Stimulated activated effector memory CD8-positive, alpha-beta T cell treated with anti-CD3 and anti-CD28 coated beads, Interleukin-12 subunit alpha, Interleukin-12 subunit beta, amount 100 ng/mL, for 72 hours (primary cell): Measurements from ENCODE around the gene TNS3.

Experiments
- ATAC-seq: fragments of 150-1000 bp; cut with Tn5 transposase; 2 replicates; pipeline ENCODE4 v1.10.0; 2021
- DNase-seq, 2 donors: peaks; one replicate each; pipeline ENCODE4 v3.0.0; 2021 to 2022; ENCODE audit warnings: low spot score in 2 of 2
- H3K27ac Mint-ChIP-seq: one replicate; pipeline ENCODE4 v1.8.0; 2022; ENCODE audit warnings: mild to moderate bottlenecking, mixed read lengths
- H3K36me3 Mint-ChIP-seq: one replicate; pipeline ENCODE4 v1.8.0; 2022; ENCODE audit warnings: mild to moderate bottlenecking, mixed read lengths
- H3K4me1 Mint-ChIP-seq: one replicate; pipeline ENCODE4 v1.8.0; 2022; ENCODE audit warnings: mixed read lengths
- H3K4me3 Mint-ChIP-seq: one replicate; pipeline ENCODE4 v1.8.0; 2022; ENCODE audit warnings: mild to moderate bottlenecking, mixed read lengths
- H3K9me3 Mint-ChIP-seq: one replicate; pipeline ENCODE4 v1.8.0; 2022; ENCODE audit warnings: mixed read lengths

TNS3 gene

DNA sequence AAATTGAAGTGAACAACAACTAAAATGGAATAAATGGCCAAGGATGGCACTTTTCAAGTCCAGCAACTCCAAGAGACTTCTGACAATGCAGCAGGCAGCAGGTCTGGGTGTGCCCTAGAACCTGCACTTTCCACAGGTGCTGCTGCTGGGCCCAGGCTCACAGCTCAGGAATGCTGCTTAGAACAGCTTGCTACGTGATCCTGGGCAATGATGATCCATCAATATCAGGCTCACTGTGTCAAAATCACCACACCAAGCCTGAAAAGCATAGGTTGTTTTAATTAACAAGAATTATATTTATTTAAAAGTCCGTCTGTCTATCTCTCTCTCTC, 148.4 kb downstream of the TNS3 start:
- Mint-ChIP-seq H3K4me1 (no peaks in the 10 kb centered on the region), H3K9me3 (no peaks in the 10 kb centered on the region), H3K27ac (no peak overlapping the region), H3K4me3 (no peak overlapping the region), H3K36me3 (no peaks in the 10 kb centered on the region)
- DNase-seq (no peak), ATAC-seq (no peak)

DNA sequence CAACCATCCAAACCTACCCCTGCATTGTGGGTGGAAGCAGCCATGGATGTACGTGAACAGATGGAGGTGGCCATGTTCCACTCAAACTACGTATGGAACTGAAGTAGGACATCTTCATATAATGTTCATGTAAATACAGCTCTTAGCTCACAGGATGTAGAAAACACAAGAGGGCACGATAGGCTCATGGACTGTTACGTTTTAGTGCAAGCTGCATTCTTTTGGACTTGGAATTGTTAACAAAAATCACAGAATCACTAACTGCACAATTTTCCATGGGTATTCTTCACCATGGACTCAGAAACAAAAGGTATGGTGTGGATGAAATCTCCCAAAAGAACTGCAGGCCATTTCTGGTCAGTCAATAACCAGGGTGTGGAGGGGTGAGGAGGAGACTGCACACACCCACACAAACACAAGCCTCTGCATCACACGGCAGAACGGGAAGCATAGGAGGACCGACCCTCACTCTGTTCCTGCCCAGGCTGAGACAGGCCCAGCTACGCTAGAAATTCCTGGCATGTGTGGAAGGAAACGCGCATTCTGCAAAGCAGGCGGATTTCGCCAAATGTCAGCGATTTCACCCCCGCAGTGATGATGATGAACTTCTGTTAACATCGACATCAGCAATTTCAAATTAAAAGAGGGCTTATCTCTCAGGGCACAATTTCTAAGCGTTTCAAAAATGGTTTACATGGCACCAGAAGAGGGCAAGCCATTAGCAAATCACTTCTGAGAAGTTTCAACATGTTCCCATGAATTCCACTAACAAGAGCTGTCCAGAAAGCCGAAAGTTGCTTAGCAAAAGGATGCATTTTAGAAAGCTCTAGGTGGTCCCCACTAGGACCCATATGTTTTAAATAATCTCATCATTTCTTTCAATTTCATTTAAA, 149.0 kb downstream of the TNS3 start:
- Mint-ChIP-seq H3K9me3 (no peaks in the 10 kb centered on the region), H3K27ac (no peak overlapping the region), H3K4me3 (no peak overlapping the region), H3K36me3 (no peaks in the 10 kb centered on the region), H3K4me1 (no peaks in the 10 kb centered on the region)
- no peak for ATAC-seq
- no peak for DNase-seq

DNA sequence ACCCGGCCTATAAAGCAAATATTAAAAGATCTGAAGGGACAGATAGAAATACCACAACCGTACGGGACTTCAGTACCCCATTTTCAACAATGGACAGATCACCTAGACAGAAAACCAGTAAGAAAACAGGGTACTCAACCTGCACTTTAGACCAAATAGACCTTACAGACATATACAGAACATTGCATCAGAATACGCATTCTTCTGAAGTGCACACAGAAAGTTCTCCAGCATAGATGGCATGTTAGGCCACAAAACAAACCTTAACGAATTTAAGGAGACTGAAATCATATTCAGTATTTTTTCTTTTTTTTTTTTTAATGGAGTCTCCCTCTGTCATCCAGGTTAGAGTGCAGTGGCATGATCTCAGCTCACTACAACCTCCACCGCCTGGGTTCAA, 151.5 kb downstream of the TNS3 start:
- no peaks in the 10 kb centered on the region for H3K36me3 Mint-ChIP-seq
- no peaks in the 10 kb centered on the region for H3K4me1 Mint-ChIP-seq
- H3K27ac Mint-ChIP-seq: no peak overlapping the region
- H3K4me3 Mint-ChIP-seq: no peak overlapping the region
- no peak for ATAC-seq
- DNase-seq: no peak
- no peaks in the 10 kb centered on the region for H3K9me3 Mint-ChIP-seq

DNA sequence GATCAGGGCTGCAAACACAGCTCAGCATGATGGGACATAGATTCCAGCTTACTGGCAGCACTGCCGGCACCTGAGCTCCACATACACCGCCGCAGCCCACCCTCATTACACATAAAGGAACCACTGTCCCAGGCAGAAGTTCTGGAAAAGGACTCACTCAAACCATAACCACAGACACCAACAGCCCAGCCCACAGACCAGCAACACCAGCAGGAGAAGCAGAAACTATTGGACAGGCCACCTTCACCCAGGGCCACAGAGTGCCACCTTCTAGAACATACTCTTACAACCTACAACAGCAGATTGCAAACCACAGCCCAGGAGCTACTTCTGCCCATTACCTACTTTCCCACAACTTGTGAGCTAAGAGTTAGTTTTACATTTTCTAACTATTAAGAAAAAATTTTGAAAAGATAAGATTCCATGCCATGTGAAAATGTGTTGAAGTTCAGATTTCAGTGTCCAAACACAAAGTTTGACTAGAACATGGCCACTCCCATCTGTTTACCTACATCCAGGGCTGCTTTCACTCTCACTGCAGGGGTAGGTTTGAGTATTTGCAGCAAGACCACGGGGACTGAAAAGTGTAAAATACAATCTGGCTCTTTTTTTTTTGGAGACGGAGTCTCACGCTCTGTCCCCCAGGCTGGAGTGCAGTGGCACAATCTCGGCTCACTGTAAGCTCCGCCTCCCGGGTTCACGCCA, 153.0 kb downstream of the TNS3 start:
- Mint-ChIP-seq H3K4me3 (no peak overlapping the region), H3K36me3 (no peaks in the 10 kb centered on the region), H3K27ac (no peak overlapping the region), H3K4me1 (no peaks in the 10 kb centered on the region), H3K9me3 (no peaks in the 10 kb centered on the region)
- DNase-seq: no peak
- ATAC-seq: no peak

DNA sequence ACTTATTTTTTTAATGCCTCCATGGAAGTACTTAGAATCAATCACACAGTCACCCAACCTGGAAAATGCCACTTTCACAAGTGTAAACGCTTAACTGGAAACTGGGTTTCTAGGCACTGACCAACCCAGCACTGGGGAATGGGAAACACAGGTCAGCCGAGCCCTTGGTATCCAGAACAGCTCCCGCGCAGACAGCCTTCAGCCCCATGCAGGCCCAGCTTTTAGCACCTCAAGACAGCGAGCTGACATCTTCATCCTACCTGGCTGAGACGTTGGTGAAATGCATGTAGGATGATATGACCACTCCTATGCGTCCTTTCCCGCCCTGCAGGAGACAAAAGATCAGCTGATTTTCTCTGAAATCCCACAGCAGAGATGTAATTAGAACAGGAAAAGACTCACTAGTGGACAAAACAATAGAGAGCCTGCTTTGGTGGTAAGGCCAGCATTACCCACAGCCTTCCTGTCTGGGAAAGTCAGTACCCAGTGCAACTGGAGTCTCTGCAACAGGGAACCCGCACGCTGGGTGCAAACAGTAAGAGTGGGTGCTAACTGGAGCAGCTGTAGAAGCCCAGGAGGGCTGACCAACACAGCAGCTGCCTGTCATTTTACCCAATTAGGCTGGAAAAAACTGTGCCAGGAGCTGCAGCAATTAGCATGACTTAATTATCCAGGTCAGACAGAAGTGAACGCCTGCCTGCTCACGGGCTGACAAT, 153.7 kb downstream of the TNS3 start:
- Mint-ChIP-seq H3K36me3 (no peaks in the 10 kb centered on the region), H3K4me3 (no peak overlapping the region), H3K27ac (no peak overlapping the region), H3K9me3 (no peaks in the 10 kb centered on the region), H3K4me1 (no peaks in the 10 kb centered on the region)
- DNase-seq (no peak), ATAC-seq (no peak)

DNA sequence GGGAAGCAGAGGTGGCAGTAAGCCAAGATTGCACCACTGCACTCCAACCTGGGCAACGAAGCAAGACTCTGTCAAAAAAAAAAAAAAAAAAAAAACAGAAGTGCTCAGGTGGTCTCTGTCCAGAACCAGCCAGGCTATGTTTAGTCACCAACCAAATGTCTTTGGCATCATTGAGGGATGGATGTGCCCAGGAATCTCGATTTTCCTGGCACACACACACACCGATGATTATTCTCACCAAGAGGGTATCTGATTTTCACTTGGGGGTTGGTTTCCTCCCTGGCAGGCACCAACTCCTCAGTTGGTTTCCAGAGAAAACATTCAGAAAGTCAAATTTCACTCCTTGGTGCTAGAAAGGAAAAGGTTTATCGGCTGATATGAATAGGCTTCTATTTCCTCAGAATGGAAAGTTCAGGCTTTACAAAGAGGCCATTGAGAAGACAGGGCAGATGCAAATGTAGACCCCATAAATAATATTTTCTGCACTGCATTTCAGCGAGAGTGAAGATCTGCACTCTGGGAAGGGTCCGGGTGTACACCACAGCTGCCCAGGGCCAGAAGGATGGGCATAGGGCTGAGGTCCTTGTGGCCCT, 154.8 kb downstream of the TNS3 start:
- no peaks in the 10 kb centered on the region for H3K4me1 Mint-ChIP-seq
- no peaks in the 10 kb centered on the region for H3K9me3 Mint-ChIP-seq
- ATAC-seq (no peak), DNase-seq (no peak)
- H3K4me3 Mint-ChIP-seq: no peak overlapping the region
- no peak overlapping the region for H3K27ac Mint-ChIP-seq
- no peaks in the 10 kb centered on the region for H3K36me3 Mint-ChIP-seq

DNA sequence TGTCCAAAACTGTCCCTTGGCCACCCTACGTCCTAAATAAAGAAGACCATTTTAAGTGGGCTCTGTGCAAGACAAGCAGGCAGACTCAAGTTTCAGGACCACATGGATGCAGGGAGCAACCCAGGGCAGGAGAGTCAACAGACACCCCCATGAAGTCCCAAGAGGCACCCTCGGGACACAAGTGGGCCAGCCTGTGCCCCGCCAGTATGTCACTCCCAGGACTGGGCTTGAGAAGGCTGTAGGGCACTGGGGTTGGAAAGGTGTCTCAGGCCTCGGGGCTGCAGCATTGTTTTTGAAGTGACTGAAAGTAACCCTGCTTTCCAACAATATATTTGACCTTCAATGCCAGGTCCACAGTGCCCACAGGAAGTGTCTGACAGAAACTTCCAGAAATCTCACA, 157.4 kb downstream of the TNS3 start:
- H3K4me1 Mint-ChIP-seq: no peaks in the 10 kb centered on the region
- H3K27ac Mint-ChIP-seq: no peak overlapping the region
- DNase-seq: no peak
- no peak overlapping the region for H3K4me3 Mint-ChIP-seq
- H3K9me3 Mint-ChIP-seq: no peaks in the 10 kb centered on the region
- no peak for ATAC-seq
- H3K36me3 Mint-ChIP-seq: no peaks in the 10 kb centered on the region

DNA sequence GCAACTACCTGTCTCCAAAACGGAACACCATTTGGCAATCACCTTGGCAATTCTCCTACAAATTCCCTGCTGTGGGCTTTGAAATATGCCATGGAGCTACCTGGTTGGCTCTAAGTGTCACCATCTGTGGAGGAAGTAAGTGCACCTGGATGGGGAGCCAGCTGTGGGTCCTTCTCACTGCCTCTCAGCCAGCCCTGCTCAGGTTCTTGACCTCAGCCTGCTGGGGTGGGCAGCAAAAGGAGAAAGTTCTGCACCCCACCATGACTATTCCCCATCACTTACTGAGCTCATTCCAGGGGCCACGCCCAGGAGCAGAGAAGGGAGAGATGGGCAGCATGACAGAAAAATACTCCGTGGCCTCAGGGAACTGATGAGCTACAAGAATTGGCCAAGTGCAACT, 158.7 kb downstream of the TNS3 start:
- no peak overlapping the region for H3K27ac Mint-ChIP-seq

DNA sequence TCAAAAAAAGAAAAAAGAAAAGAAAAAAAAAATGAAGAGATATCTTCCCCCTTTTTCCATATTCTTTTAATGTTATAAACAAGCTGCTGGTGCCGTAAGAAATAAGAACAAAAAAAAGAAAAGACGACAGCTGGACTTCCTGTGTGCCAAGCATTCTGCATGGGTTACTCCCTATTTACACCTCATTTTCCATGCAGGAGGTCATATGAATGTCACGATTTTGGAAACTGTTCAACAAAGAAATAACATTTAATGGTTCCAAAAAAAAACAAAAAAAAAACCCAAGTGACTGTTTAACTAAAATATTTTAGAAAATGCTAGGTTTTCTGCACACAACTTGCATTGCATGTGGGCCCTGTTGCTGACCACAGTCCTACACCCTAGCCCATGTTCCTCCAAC, 159.3 kb downstream of the TNS3 start:
- Mint-ChIP-seq H3K9me3 (no peaks in the 10 kb centered on the region), H3K4me3 (no peak overlapping the region), H3K4me1 (no peaks in the 10 kb centered on the region), H3K36me3 (no peaks in the 10 kb centered on the region), H3K27ac (no peak overlapping the region)
- DNase-seq: no peak
- no peak for ATAC-seq

More for the DNA sequence above, 158.7 kb downstream of the TNS3 start:
- DNase-seq (no peak), ATAC-seq (no peak)
- no peak overlapping the region for H3K4me3 Mint-ChIP-seq
- H3K36me3 Mint-ChIP-seq: no peaks in the 10 kb centered on the region
- no peaks in the 10 kb centered on the region for H3K4me1 Mint-ChIP-seq
- H3K9me3 Mint-ChIP-seq: no peaks in the 10 kb centered on the region

DNA sequence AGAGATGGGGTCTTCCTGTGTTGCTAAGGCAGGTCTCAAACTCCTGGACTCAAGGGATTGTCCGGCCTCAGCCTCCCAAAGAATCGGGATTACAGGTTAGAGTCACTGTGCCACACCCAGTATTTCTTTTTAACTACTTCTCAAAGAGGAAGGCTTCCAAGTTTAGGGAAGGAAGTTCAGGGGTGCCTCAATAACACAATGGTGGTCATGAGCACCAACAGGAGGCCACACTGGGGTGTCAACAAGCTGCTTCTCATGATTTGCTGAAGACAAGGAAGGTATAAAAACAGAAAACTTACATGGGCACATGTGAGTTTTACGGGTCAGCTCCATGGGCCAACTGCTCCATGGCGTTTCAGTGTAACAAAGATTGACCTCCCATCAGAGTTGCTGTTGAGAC, 160.5 kb downstream of the TNS3 start:
- no peaks in the 10 kb centered on the region for H3K36me3 Mint-ChIP-seq
- no peak for DNase-seq
- H3K4me1 Mint-ChIP-seq: no peaks in the 10 kb centered on the region
- H3K9me3 Mint-ChIP-seq: no peaks in the 10 kb centered on the region
- H3K27ac Mint-ChIP-seq: no peak overlapping the region
- H3K4me3 Mint-ChIP-seq: no peak overlapping the region
- ATAC-seq: no peak

DNA sequence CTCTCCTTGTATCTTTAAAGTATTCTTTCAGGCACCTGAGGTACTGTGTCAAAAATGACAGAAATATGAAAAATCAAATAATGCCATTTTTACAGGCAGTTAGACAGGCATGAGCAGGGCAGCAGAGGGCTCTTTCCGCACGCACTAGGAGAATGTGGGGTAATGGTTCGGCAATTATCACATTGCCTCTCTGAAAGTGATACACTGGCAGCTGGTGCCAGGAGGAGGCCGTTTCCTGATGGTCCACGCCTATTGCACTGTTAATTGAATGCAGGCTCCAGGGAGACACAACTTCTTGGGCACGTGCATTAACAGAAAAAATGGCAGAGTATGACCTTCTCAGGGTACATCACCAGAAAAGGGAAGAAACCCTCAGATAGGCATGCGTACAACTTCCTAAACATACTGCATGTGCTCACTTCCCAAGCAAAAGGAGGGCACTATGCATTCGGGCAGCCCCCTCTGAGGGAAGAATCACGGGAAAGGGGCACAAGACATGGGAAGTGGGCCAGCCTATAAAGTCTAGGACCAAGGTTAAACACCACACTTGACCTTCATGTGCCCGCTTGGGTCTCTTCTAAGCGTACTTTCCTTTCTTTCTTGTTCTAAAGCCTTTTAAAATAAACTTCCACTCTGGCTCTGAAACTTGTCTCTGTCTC, 161.7 kb downstream of the TNS3 start:
- ATAC-seq (no peak), DNase-seq (no peak)
- Mint-ChIP-seq H3K4me3 (no peak overlapping the region), H3K9me3 (no peaks in the 10 kb centered on the region), H3K36me3 (no peaks in the 10 kb centered on the region), H3K27ac (no peak overlapping the region), H3K4me1 (no peaks in the 10 kb centered on the region)

DNA sequence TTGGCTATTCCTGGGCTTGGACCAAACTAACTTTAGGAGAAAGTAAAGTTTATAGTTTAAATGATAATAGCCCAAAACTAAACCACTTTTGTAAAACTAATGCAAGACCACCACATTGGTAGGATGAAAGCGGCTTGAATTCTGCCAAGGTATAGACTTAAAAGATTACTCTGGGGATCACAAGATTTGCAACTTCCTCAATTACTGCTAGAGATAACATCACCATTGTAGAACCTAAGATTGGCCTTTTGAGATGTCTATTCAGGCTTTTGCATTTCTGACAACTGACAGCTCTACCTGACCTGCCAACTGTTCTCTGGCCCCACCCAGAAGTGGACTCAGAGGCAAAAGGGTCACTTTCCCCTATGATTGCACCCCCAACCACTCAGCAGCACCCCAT, 162.4 kb downstream of the TNS3 start:
- Mint-ChIP-seq H3K27ac (no peak overlapping the region), H3K4me3 (no peak overlapping the region)
- DNase-seq: no peak

DNA sequence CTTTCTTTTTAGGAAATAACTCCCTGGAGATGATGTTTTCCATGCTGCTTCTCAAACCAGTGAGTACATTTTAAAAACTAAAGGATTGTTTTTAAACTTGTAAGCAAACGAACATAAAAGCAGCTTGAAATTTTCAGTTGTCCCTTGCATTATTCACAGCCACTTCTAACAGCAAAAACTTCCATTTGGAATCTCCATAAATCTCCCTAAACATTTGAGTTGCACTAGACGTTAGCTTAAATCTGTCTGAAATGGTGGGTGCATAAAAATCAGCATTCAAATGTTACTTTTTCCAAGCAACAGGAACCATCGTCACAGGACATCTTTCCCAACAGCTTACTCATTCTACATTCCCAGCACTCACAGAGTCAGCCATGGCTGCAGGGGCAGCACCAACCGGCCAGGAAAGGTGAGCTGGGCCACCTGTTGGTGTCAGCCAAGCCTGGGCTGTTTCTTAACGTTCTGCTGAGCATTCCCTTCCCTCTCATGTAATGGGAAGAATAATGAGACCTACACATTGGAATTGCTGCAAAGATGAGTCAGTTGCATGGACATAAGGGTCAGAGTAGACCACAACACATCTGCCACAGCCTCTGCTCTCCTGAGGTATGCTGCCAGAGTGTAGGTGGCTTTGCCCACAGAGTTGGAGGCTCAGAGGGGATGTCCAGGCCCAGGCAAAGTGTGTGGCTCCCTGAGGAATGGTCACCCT, 163.2 kb downstream of the TNS3 start:
- no peak for ATAC-seq
- Mint-ChIP-seq H3K4me3 (no peak overlapping the region), H3K36me3 (no peaks in the 10 kb centered on the region), H3K9me3 (no peaks in the 10 kb centered on the region), H3K4me1 (no peaks in the 10 kb centered on the region), H3K27ac (no peak overlapping the region)
- DNase-seq: no peak

More for the DNA sequence above, 162.4 kb downstream of the TNS3 start:
- Mint-ChIP-seq H3K9me3 (no peaks in the 10 kb centered on the region), H3K36me3 (no peaks in the 10 kb centered on the region), H3K4me1 (no peaks in the 10 kb centered on the region)
- no peak for ATAC-seq

DNA sequence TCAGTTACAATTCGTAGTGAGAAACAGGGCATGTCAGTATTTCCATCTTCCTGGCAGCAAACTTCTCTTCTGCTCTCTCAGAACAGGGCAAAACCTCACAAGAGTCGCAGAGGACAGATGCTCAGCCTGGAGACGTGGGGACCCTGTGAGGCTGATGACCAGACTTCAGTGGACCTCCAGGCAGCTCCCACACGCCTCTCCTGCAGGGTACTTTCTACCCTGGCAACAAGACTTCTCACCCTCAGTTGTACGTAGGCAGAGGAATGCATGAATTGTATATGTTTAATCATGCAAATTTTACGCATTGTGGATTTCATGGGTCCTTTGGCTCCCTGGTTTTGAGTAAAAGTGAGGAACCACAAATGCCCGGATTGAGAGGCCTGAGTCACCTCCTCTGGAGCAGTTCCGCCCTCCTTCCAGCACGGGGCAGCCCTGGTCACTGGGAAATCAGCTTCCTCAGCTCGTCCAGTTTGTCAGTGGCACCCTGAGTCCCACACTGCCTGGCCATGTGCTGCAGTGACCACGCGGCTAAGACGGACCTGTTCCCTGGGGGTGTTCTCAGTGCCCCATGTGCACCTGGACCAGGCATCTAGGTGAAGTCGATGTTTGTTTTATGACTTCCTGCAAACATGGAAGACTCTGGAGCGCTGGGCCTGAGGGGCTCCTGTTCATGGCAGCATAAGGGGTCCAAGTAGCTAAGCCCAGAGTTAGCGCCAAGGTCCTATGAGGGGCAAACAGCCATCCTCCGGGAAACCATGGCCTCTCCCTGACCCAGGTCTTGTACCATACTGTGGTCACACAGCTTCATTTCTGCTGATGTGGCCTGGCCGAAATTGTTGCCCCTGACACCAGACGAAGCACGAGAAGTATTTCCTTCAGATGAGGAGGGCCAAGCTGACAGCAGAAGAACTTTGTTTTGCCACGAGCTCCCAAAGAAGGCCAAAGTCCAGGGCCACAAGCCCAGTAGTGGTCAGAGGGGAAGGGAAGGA, 165.1 kb downstream of the TNS3 start:
- Mint-ChIP-seq H3K9me3 (no peaks in the 10 kb centered on the region), H3K4me1 (no peaks in the 10 kb centered on the region), H3K27ac (no peak overlapping the region)

More for the DNA sequence above, 165.1 kb downstream of the TNS3 start:
- DNase-seq (no peak), ATAC-seq (no peak)
- Mint-ChIP-seq H3K36me3 (no peaks in the 10 kb centered on the region), H3K4me3 (no peak overlapping the region)
